Activated B cell treated with CpG ODN at 0.5 μM for 24 hours (primary cell): ENCODE data around the gene ZIC2. TPM values are rescaled to one million over a fixed set of nuclear protein-coding genes. Genes with fewer than 3 reads are reported as not detected.

Source experiments
- ATAC-seq: fragments of 200-7000 bp; cut with Tn5 transposase; one replicate; pipeline ENCODE4 v1.10.0; 2021; ENCODE audit warnings: low read depth, mild to moderate bottlenecking, moderate library complexity
- CTCF ChIA-PET: fragments of 350-600 bp; sonication (Branson Sonifier 250); formaldehyde crosslinking; loops from one replicate; lab custom pipeline; 2021; ENCODE audit warnings: antibody characterized with exemption; lab: Charles Lee
- POLR2A ChIA-PET: fragments of 350-600 bp; sonication (Branson Sonifier 250); formaldehyde crosslinking; loops from one replicate; lab custom pipeline; 2021; ENCODE audit warnings: antibody characterized with exemption; lab: Charles Lee
- DNase-seq: peaks from one replicate; pipeline ENCODE4 v3.0.0; 2022
- H3K27ac Mint-ChIP-seq: one replicate; pipeline ENCODE4 v1.8.0; 2020; ENCODE audit warnings: mixed read lengths
- H3K27me3 Mint-ChIP-seq: one replicate; pipeline ENCODE4 v1.8.0; 2021; ENCODE audit warnings: mixed read lengths
- H3K36me3 Mint-ChIP-seq: one replicate; pipeline ENCODE4 v1.8.0; 2021; ENCODE audit warnings: low read depth, mixed read lengths
- H3K4me1 Mint-ChIP-seq: one replicate; pipeline ENCODE4 v1.8.0; 2021; ENCODE audit warnings: mixed read lengths
- H3K4me3 Mint-ChIP-seq: one replicate; pipeline ENCODE4 v1.8.0; 2020; ENCODE audit warnings: mild to moderate bottlenecking, mixed read lengths
- H3K9me3 Mint-ChIP-seq: one replicate; pipeline ENCODE4 v1.8.0; 2020; ENCODE audit warnings: mixed read lengths
- CTCF ChIP-seq: fragments of 200-600 bp; IDR thresholded peaks from one replicate; pipeline ENCODE4 v1.8.0; 2022; ENCODE audit warnings: antibody characterized with exemption, mild to moderate bottlenecking
- intact Hi-C: fragments of 100-400 bp; cut with micrococcal nuclease; formaldehyde crosslinking; loops from one replicate; pipeline ENCODE4 v1.15.1; 2024
- total RNA-seq: library from RNA; stranded (reverse); gene quantifications from 2 replicates; pipeline ENCODE4 v1.2.3, GENCODE V29; 2022

Gene ZIC2
- total RNA-seq, 1 donor from 2014 or later = not detected

DNA sequence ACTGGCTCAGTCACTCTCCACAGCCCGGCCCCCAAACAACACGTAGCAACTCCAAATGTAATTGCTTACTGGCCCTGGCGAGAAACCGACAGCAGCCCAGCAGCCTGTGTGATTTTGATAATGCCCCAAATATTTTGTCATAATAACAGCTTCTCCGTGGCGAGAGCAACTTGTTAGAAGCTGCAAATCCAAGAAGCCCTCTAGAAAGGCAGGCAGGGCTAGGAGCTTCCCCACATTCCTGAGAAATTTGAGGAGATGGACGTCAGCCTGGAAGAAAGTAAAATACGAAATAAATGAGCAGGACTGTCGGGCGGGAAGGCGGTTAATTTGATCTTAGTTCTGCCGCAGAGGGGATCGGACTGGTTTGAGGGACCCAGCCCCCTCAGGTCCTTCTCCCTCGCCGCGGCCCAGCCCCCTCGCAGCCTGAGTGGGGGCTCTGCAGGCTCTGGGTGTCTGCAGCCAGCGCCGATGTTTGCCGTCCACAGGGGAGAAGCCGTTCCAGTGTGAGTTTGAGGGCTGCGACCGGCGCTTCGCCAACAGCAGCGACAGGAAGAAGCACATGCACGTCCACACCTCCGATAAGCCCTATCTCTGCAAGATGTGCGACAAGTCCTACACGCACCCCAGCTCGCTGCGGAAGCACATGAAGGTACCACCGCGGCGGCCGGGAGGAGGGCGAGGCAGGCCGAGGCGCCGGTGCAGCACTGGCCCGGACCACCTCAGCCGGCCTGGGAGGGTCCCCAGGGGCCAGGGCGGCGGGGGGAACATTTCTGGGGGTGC is 3.1 kb downstream of the ZIC2 start:
- intact Hi-C loops = loop anchor here (5.0 kb wide), 1 partner anchor 327 kb away; no protein-coding TSS in a partner anchor
- H3K36me3 Mint-ChIP-seq = peaks cover 5% of the 10 kb centered on the region
- POLR2A ChIA-PET = no interaction called here
- peaks cover 54% of the 10 kb centered on the region for H3K27me3 Mint-ChIP-seq
- DNase-seq (no peak), ATAC-seq (no peak)
- peaks cover 2% of the 10 kb centered on the region for H3K9me3 Mint-ChIP-seq
- peaks cover 2% of the 10 kb centered on the region for H3K4me1 Mint-ChIP-seq
- no peak for TF ChIP-seq CTCF
- H3K27ac Mint-ChIP-seq = peak overlapping the region; percentile 50
- no peak overlapping the region for H3K4me3 Mint-ChIP-seq
- CTCF ChIA-PET = no interaction called here

DNA sequence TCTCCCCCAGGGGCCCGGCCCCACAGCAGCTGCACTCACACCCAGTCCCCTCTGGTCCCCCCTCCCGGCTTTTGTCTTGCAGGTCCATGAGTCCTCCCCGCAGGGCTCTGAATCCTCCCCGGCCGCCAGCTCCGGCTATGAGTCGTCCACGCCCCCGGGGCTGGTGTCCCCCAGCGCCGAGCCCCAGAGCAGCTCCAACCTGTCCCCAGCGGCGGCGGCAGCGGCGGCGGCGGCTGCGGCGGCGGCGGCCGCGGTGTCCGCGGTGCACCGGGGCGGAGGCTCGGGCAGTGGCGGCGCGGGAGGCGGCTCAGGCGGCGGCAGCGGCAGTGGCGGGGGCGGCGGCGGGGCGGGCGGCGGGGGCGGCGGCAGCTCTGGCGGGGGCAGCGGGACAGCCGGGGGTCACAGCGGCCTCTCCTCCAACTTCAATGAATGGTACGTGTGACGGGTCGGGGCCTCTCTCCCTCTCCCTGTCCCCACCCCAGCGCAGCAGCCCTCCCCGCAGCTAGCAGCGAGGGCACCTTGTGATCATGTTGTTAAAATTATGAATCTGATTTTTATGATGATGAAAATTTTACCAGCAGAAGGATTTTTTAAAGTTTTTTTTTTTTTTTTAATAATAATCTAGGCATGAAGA is 3.8 kb downstream of the ZIC2 start:
- ChIA-PET POLR2A (no interaction called here), CTCF (no interaction called here)
- intact Hi-C loops = no loop called here

DNA sequence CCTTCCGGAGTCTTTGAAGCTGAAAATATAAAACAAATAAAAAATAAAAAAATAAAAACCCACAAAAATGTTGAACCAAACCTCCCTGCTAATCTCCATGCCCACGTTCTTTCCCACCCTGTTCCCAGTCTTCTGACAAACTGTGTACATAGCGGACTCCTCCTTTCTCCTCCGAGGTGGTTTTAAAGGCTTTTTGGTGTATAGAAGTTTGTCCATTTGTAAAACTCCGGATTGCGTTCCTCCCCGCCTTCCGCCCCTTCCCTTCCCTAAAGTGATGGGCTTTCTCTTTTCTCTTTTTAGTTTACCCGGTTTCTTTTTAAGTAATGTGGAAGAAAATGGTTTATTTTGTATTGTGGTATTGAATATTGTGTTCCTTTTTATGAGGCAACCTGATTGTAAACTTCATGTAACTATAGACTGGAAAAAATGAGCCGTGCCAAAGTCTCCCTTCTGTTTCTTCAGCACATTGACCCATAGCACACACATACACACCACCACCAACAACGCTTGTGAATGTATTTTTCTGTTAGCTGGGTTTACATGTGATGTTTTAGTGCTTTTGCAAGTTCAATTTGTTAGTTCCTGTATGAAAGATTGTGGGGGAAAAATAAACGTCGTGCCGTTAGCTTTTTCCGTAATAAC is 4.4 kb downstream of the ZIC2 start:
- intact Hi-C loops = loop anchor here (2.0 kb wide), 1 partner anchor 13 kb away; no protein-coding TSS in a partner anchor
- ChIA-PET POLR2A (no interaction called here), CTCF (no interaction called here)
- Mint-ChIP-seq H3K27ac (peak overlapping the region; percentile 51), H3K27me3 (peaks cover 65% of the 10 kb centered on the region), H3K4me1 (peaks cover 11% of the 10 kb centered on the region), H3K9me3 (peaks cover 2% of the 10 kb centered on the region), H3K36me3 (peaks cover 5% of the 10 kb centered on the region), H3K4me3 (no peak overlapping the region)
- DNase-seq = no peak
- TF ChIP-seq CTCF = no peak
- ATAC-seq = no peak

More for the DNA sequence above, 3.8 kb downstream of the ZIC2 start:
- Mint-ChIP-seq H3K27ac (no peak overlapping the region), H3K4me3 (no peak overlapping the region), H3K36me3 (peaks cover 5% of the 10 kb centered on the region), H3K27me3 (peaks cover 60% of the 10 kb centered on the region), H3K4me1 (peaks cover 8% of the 10 kb centered on the region), H3K9me3 (peaks cover 2% of the 10 kb centered on the region)
- ATAC-seq (no peak), DNase-seq (no peak)
- no peak for TF ChIP-seq CTCF

- Mint-ChIP-seq H3K27ac (no peak overlapping the region), H3K9me3 (peaks cover 2% of the 10 kb centered on the region), H3K4me3 (no peak overlapping the region), H3K36me3 (peaks cover 5% of the 10 kb centered on the region), H3K27me3 (peaks cover 70% of the 10 kb centered on the region), H3K4me1 (peaks cover 11% of the 10 kb centered on the region)
- POLR2A ChIA-PET = no interaction called here
- no peak for TF ChIP-seq CTCF
- DNase-seq (no peak), ATAC-seq (no peak)
- intact Hi-C loops = loop anchor here (2.0 kb wide), 1 partner anchor 14 kb away; no protein-coding TSS in a partner anchor
- CTCF ChIA-PET = no interaction called here
Measured at GRCh38 chr13:99986741-99987140, 5.2 kb downstream of the ZIC2 start.
